GM11168 (cell line): Measurements from ENCODE around the gene PSME2.
"Not testable (repeated sequence)": the region's sequence is repeated elsewhere in the genome, so short reads cannot be mapped to it uniquely, and the experiment has no call there.

Experiments used
- in situ Hi-C: fragments of 300-500 bp; cut with MboI; formaldehyde crosslinking; loops from one replicate; pipeline ENCODE4 v1.12.0; 2022; ENCODE audit warnings: low sequenced_read_pairs; ENCODE audit not compliant: unreplicated experiment

The PSME2 gene

GRCh38 chr14:24117179-24117578, 29.2 kb downstream of the PSME2 start:
- in situ Hi-C loops, result no loop called here

- in situ Hi-C loops, result no loop called here
These were observed 30.1 kb downstream of the PSME2 start for GRCh38 chr14:24116128-24116814.

- in situ Hi-C loops, result no loop called here
These were observed 30.8 kb downstream of the PSME2 start for GRCh38 chr14:24115422-24116127.

- in situ Hi-C loops, result no loop called here
These were observed 31.6 kb downstream of the PSME2 start, which contains the start of the genes DCAF11 and NRL for GRCh38 chr14:24114532-24115421. TSS of gene DCAF11 (plus strand) at chr14:24114777. CDS start at chr14:24115595, 818 bp downstream. TSS of gene NRL (minus strand) at chr14:24114949. CDS start at chr14:24082848, 32,101 bp downstream.

GRCh38 chr14:24113801-24114531, 32.4 kb downstream of the PSME2 start:
- in situ Hi-C loops, result no loop called here

GRCh38 chr14:24113379-24113800, 33.0 kb downstream of the PSME2 start:
- in situ Hi-C loops, result no loop called here

GRCh38 chr14:24110523-24110922, 35.9 kb downstream of the PSME2 start:
- in situ Hi-C loops, result no loop called here

GRCh38 chr14:24110060-24110459, 36.4 kb downstream of the PSME2 start:
- in situ Hi-C loops, result no loop called here

GRCh38 chr14:24108336-24108874, 38.0 kb downstream of the PSME2 start:
- in situ Hi-C loops, result no loop called here

GRCh38 chr14:24106672-24107271, 39.6 kb downstream of the PSME2 start:
- in situ Hi-C loops, result no loop called here

GRCh38 chr14:24105609-24106239, 40.7 kb downstream of the PSME2 start:
- in situ Hi-C loops, result not testable (repeated sequence)

- in situ Hi-C loops, result no loop called here
These were observed 43.0 kb downstream of the PSME2 start for GRCh38 chr14:24103451-24103850.

- in situ Hi-C loops, result no loop called here
These were observed 43.9 kb downstream of the PSME2 start for GRCh38 chr14:24102357-24103048.

- in situ Hi-C loops, result no loop called here
These were observed 45.4 kb downstream of the PSME2 start for GRCh38 chr14:24100982-24101494.

GRCh38 chr14:24100197-24100981, 46.0 kb downstream of the PSME2 start:
- in situ Hi-C loops, result no loop called here

- in situ Hi-C loops, result loop anchor here (25.0 kb wide), 1 partner anchor 112 kb away; the partner anchor contains the start of gene DHRS4L2
These were observed 47.2 kb downstream of the PSME2 start for GRCh38 chr14:24098927-24099813.
